GM04503 (cell line): Measurements from ENCODE around the gene B4GALNT2.

Source experiments
- DNase-seq: peaks from one replicate; pipeline ENCODE4 v3.0.0-alpha.2; 2012; ENCODE audit warnings: low read depth

Gene B4GALNT2

DNA sequence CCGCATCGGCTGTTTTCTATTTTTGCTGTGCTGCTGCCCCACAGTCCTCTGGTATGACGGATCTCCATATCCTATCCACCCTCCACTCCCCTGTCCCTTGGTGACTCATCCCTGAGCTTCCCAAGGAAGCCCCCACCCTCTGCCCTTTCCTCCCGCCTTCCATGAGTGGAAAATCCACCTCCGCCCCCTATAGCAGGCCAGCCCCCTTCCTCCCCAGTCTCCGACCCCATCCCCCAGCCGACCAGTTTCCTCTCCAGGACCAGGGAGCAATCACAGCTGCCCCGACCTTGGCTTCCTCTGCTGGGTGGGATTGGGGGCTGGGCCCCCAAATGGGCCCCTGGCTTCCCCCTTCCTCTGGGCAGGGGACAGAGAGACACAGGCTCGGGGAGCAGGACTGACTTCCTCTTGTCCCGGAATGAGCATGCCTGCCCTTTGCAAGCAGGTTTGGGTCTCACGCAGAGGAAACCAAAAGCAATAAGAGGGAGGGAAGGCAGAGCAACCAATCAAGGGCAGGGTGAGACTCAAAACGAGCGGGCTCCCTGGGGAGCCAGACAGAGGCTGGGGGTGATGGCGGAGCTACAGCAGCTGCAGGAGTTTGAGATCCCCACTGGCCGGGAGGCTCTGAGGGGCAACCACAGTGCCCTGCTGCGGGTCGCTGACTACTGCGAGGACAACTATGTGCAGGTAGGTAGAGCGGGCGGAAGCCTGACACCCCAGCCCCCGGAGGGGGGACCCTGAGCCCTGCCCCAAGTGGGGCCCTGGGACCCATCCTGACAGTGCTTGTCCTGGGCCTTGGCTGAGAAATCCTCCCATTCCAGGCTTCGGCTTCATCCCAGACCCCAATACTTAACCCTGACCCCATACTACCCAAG, 77.8 kb downstream of the B4GALNT2 start, which contains the start of the genes ABI3 and GNGT2:
Gene ABI3, plus strand, starts transcription at position 550 of the 872 bp plus-strand sequence. Its CDS starts 18 bp downstream, at position 568.
Gene GNGT2, minus strand, starts transcription at position 417 of the 872 bp plus-strand sequence. CDS start 3,152 bp downstream, outside the sequence.
- DNase-seq: no peak

DNA sequence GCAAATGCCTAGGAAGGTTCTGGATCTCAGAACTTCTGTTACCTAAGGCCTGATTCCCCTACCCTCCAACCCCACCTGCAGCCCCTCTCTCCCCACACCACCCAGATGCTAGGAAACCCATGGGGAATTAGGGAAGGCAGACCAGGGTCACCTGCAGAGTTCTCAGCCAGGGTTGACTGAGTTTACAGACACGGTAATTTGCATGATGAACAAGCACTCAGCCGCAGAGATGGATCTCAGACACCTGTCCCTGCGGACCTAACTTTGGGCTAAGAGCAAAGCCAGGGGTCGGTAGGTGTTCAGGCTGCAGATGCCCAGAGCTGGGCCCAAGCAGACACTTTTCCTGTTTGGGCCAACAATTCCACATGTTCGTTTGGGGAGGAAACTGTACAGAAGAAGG, 80.8 kb downstream of the B4GALNT2 start:
- DNase-seq: no peak

DNA sequence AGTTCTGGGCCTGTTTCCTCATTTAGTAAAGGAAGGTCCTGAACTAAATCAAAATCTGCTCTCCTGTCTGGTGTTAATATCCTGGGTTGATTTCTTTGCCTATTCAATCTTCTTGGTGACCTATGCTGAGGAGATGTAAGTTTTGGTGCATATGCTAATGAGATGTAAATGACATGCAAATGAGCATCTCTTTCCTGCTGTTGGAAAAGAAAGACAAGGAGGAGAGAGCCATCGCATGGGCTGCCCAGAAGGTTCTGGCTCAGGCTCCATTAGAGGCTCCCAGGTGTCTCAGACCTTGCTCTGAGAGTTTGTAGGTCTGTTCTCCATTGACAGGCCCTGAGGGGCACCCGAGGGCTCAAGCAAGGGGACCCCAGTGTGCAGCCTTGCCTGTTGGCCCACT, 81.3 kb downstream of the B4GALNT2 start:
- no peak for DNase-seq

DNA sequence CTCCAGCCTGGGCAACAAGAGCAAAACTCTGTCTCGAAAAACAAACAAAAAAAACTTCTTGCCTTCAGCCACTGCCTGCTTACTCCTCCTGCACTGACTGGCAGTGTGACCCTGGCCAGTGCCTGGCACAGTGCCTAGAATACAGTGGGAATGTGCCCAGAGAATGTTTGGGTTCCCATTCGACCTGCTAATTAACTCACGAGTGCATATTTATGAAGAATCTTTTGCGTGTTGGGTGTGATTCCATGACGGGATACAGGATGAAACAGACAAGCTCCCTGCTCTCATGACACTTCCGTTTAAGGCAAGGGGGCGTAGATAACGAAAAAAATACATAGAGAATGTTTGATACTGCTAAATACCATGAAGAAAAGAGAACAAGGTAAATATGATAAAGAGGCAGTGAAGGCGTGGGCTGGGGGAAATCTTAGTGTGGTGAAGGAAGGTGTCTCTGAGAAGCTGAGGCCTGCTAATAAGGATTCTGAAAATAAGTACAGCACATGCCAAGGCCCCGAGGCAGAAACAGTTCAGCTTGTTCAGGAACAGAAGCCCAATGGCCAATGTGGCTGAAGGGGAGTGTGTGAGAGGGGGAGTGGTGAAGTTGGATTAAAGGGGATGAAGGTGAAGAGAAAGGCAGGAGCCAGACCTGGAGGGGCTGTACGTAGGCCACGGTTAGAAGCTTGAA, 82.2 kb downstream of the B4GALNT2 start:
- no peak for DNase-seq

DNA sequence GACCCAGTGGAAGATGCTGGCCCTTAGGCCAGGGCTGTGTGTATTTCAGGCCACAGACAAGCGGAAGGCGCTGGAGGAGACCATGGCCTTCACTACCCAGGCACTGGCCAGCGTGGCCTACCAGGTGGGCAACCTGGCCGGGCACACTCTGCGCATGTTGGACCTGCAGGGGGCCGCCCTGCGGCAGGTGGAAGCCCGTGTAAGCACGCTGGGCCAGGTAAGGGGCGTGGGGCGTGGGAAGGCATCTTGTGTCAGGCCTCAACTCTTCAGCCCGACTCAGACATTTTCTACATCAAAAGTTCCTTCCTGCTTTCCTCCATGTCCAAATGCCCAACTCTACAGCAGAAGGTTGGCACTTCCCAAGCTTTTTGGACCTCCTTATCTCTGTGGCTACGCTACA, 83.9 kb downstream of the B4GALNT2 start:
- no peak for DNase-seq

DNA sequence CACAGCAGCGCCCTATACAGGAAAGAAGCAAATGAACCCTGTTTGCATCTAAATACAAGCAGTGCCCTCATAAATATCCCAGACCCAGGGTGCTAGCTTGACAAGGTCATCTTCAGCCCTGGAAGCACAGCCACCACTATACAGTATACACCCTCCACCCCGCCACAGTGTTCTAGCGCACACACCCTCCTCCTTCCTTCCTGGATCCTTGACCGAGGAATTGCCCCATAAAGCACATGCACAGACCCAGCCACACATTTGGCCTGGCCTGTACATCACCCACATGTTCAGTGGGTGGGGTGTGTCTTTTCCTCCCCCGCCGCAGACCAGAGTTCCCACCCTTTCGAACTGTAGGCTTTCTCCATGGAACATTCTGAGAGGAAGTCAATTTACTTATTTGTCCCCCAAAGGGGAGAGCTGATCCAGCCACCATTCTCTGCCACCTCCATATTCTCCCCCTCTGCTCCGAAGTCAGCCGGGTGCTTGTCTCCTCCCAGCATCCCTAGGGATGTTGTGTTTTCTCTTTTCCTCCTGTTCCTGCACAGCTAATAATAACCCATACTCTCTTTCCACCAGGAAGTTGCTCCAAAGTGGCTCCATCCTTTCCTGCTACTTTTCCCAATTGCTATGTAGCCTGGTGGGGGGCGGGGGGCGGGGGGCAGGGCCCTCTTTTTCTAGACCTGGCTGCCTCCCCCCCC, 84.5 kb downstream of the B4GALNT2 start:
- DNase-seq: no peak

DNA sequence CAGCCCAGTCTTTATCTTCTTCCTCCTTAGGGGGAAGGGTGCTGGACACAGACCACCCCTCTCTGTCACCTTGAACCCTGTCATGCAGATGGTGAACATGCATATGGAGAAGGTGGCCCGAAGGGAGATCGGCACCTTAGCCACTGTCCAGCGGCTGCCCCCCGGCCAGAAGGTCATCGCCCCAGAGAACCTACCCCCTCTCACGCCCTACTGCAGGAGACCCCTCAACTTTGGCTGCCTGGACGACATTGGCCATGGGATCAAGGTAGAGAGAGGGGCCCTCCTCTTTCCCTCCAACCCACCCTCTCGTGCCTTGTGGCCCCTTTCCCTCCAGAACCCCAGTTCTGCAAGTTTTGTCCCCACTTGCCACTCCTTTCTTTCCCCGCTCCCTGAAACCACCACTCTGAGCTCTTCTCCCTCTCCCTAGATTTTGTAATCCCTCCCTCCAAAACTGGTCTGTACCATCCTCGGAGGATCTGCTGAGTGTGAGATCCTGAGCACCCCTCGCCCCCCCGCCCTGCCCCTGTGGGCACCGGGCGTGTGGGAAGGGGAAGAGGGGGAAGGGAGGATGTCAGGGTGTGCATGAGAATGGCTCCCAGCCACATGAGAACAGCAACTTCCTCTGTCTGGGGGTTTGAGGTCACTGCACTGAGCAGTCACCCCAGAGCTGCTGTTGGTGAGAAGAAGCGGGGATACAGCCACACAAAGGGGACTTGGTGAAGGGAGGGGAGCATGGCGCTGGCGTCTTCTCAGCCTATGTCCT, 85.3 kb downstream of the B4GALNT2 start:
- DNase-seq: no peak

DNA sequence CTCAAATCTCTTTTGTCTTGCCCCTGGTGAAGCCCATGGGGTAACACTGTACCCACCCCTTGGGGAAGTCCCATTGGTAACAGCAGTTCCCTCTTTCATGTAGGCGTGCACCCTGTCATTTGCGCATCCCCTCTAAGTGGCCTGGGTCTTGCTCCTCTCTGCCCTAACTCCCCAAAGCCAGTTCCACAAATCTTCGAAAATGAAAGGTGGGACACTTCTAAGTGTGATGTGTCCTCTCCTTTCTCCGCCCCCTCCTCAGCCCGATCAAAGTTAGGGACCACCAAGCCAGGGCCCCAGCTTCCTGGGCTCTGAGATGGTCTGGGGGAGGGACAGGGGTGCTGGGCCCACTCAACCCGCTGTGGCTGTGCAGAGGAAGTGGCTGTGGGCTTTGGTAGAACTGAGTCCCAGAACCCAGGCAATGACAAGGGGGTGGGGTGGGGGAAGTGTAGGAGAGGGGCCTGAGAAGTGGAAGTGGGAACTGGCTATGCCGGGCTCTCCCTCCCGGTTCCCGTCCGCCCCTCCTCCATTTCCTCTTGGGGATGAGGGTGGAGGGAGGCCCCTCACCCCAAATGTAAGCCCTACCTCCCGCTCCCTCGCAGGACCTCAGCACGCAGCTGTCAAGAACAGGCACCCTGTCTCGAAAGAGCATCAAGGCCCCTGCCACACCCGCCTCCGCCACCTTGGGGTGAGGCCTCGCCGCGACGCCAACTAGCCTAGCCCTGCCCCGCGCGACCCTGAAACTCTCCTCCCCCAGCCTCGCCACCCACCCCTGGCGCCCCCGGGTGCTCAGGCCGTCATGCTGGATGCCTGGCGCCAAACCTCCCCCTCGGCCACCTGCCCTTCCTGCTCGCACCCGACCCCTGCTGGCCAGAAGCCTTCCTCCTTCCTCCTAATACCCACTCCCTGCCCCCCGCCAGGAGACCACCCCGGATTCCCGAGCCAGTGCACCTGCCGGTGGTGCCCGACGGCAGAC, 86.7 kb downstream of the B4GALNT2 start:
- DNase-seq: no peak

DNA sequence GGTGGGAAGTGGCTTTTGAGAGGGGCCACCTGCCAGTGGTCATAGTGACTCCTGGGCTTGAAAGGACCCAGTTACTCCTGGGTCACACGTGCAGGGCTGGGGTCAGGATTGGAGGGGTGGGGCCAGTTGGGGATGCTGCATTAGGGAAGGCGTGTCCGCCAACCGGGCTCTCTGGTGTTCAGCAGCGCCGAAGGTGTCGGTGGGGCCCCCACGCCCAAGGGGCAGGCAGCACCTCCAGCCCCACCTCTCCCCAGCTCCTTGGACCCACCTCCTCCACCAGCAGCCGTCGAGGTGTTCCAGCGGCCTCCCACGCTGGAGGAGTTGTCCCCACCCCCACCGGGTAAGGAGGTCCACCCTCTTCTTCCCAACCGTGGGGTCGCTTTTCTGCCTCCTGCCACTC, 87.4 kb downstream of the B4GALNT2 start:
- no peak for DNase-seq

DNA sequence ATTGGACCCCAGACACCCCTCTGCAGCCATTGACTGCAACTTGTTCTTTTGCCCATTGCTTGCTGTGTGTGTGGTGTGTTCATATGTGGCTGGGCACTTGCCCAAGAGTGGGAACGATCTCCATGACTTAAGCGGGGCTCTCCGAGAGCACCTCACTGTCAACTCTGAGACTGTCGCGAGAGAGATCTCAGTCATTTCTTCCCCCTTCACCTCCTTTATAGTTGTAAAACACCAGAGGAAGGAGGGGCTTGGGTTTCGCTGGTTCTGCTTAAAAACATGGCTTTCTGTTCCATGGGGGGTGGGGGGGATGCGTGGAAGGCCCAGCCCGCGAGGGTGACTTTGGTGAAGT, 90.6 kb downstream of the B4GALNT2 start:
- no peak for DNase-seq

DNA sequence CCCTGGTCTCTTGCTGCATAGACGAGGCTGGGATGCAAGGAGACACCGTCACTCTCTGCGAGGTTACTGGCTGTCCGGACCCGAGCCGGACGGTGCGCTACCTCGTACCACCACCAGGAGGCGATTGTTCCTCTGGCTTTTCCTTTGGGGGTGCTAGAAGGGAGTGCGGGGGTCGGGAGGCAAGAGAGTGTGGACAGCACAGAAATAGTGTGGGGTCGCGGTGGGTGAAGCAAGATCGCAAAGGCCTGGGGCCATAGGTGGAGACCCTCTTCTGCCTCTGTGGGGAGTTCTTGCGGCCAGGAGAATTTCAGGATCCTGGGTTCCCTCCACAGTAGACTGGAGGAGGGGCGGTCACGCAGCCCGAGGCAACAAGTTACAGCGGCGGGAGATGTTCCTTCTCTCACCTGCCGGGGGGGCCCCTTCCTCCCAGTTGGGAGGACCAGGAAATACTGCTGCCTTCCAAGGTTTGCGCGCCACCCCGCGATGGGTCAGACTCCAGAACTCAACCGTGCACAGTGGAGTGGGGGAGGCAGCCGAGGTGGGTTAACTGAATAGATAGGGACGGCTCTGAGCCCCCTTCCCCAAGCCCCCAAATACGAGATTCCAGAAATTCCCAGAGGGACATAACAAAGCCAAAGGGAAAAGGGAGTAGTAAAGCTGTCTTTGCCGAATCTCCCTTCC, 91.1 kb downstream of the B4GALNT2 start:
- no peak for DNase-seq

DNA sequence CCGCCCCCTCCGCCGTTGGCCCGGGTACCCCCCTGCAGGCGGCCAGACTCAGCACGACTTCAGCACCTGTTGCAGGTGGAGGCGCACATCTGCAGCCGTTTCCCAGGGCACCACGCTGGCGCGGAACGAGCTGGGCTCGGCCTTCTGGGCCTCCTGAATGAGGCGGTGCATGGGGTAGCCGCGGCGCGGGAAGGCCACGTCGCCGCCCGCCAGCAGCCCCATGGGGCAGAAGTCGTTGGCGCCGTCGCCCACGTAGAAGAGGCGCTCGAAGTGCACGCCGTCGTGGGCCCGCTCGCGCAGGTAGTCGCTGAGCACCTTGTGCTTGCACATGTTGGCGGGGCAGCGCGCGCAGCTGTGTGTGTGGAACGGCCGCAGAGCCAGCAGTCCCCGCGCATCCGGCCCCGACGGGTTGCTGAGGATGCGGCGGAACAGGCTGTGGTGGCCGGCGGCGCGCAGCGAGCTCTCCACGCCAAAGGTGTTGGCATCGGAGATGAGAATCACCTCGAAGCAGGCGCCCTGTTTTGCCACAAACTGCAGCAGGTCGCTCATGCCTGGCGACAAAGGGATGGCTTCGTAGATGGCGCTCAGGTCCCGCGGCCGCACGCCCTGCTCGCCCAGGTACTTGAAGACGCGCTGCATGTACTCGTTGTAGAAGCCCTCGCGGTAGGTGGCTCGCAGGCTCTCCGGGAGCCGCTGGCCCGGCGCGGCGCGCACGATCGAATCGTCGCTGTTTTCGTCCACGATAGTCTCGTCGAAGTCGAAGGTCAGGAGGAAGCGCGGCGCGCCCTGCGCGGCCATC, 91.8 kb downstream of the B4GALNT2 start:
- DNase-seq: no peak

DNA sequence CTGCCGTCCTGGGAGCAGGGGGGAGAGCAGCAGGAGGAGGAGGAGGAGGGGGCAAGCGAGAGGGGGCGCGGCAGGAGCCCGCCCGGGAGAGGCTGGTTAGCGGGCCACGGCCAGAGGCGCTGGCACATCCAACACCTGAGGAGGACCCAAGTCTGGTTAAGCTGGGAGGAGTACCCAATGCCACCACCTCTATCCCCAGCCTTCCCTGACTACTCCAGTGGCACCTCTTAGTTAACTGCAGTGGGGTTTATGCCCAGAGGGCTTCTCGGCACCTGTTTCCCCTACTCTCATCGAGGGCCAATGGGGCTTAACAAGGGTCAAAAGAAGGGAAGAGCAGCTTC, 92.4 kb downstream of the B4GALNT2 start:
- no peak for DNase-seq

DNA sequence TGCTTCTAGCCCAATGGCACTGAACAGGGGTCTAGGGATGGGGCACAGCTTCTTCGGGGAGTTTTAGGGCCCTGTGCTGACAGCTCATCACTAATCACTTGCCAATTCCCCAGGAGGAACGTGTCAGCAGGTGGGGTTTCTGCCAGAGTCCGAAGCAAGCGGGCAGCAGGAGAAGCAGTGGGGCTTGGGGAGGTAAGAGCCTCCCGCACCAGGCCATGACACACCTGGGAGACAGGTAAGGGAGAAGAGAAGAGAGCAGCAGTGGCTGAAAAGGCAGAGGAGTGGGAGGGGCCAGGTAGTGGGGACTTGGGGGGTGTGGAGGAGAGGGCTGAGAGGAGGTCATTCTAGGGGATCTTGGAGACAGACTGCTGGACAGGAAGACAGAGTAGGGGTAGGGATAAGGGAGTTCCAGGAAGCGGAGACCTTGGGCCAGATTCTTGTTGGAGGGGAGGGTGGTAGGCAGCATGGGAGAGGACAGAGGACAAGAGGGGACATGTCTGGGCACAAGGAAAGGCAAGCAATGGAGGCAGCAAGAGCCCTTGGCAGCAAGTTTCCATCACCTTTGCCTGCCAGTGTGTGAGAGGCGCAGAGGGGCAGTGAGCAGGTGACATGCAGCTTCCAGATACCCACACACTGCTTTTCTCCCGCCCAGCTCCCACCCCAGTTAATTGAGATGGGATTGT, 93.1 kb downstream of the B4GALNT2 start:
- DNase-seq: no peak
